Activated naive CD4-positive, alpha-beta T cell treated with Interleukin-2 at 50 U/mL for 16 hours (primary cell): ENCODE measurements around the gene AKT2.

Experiments used
- DNase-seq: peaks from one replicate; pipeline ENCODE4 v3.0.0-alpha.2; 2020

AKT2 gene

GRCh38 chr19:40271706-40272105, 13.4 kb downstream of the AKT2 start:
- no peak for DNase-seq

GRCh38 chr19:40270362-40271089, 14.6 kb downstream of the AKT2 start:
- DNase-seq: no peak

- DNase-seq: no peak
These were observed 15.8 kb downstream of the AKT2 start for GRCh38 chr19:40269216-40269940.

- DNase-seq: no peak
These were observed 17.5 kb downstream of the AKT2 start for GRCh38 chr19:40267601-40267997.

- no peak for DNase-seq
These were observed 18.1 kb downstream of the AKT2 start for GRCh38 chr19:40266912-40267600.

- DNase-seq: no peak
These were observed 19.0 kb downstream of the AKT2 start for GRCh38 chr19:40266119-40266518.

GRCh38 chr19:40265763-40266099, 19.4 kb downstream of the AKT2 start:
- DNase-seq: no peak

- no peak for DNase-seq
These were observed 19.9 kb downstream of the AKT2 start for GRCh38 chr19:40265055-40265762.

- no peak for DNase-seq
These were observed 20.7 kb downstream of the AKT2 start for GRCh38 chr19:40264314-40265054.

GRCh38 chr19:40263440-40264313, 21.5 kb downstream of the AKT2 start:
- DNase-seq: no peak

GRCh38 chr19:40262422-40262821, 22.7 kb downstream of the AKT2 start:
- DNase-seq: no peak

- DNase-seq: no peak
These were observed 23.5 kb downstream of the AKT2 start for GRCh38 chr19:40261631-40262030.

- DNase-seq: no peak
These were observed 28.0 kb downstream of the AKT2 start for GRCh38 chr19:40257096-40257517.

- DNase-seq: no peak
These were observed 28.6 kb downstream of the AKT2 start for GRCh38 chr19:40256512-40256911.

- no peak for DNase-seq
These were observed 29.5 kb downstream of the AKT2 start for GRCh38 chr19:40255619-40256166.

GRCh38 chr19:40254714-40255418, 30.3 kb downstream of the AKT2 start:
- no peak for DNase-seq

- no peak for DNase-seq
These were observed 31.5 kb downstream of the AKT2 start for GRCh38 chr19:40253611-40254092.

- no peak for DNase-seq
These were observed 32.8 kb downstream of the AKT2 start for GRCh38 chr19:40252395-40252794.

- no peak for DNase-seq
These were observed 33.2 kb downstream of the AKT2 start for GRCh38 chr19:40251991-40252390.

GRCh38 chr19:40251244-40251643, 33.9 kb downstream of the AKT2 start:
- no peak for DNase-seq
